Breast epithelium (tissue), 3 donors: Measurements from ENCODE around the gene DRD4.

Experiments
- CTCF ChIP-seq, 3 donors: fragments of 450-650 bp; IDR thresholded peaks; one replicate each; pipeline ENCODE4 v1.5.1; 2016 to 2017; ENCODE audit warnings: antibody characterized with exemption in 3 of 3, mild to moderate bottlenecking in 3 of 3, moderate library complexity in 3 of 3
- POLR2A ChIP-seq: fragments of 450-650 bp; IDR thresholded peaks from one replicate; pipeline ENCODE4 v1.6.1; 2016; ENCODE audit warnings: antibody characterized with exemption, mild to moderate bottlenecking, moderate library complexity
- POLR2AphosphoS5 ChIP-seq, 3 donors: sonication (generic); formaldehyde crosslinking; IDR thresholded peaks; one replicate each; pipeline ENCODE4 v1.6.1; 2017; ENCODE audit warnings: antibody characterized with exemption in 3 of 3

- no peak for TF ChIP-seq CTCF (IDR thresholded peaks at IDR 0.05)
- TF ChIP-seq POLR2AphosphoS5 (IDR thresholded peaks at IDR 0.05), result no peak
- no peak for TF ChIP-seq POLR2A
Observed at GRCh38 chr11:660681-661444, 23.8 kb downstream of the DRD4 start.
